GM23338 (cell line): ENCODE measurements around the gene CD276. TPM values are rescaled to one million over a fixed set of nuclear protein-coding genes. Genes with fewer than 3 reads are reported as not detected.

Source experiments
- ATAC-seq: fragments of 200-7000 bp; cut with Tn5 transposase; 3 replicates; pipeline ENCODE4 v1.9.1; 2020
- DNase-seq: peaks from one replicate; pipeline ENCODE4 v3.0.0-alpha.2; 2015; ENCODE audit warnings: low spot score
- H2AFZ ChIP-seq: fragments of 200-600 bp; sonication (generic); 2 replicates; pipeline ENCODE4 v1.8.0; 2016; ENCODE audit warnings: antibody characterized with exemption, mild to moderate bottlenecking, moderate library complexity
- H3F3A ChIP-seq: fragments of 200-600 bp; sonication (generic); replicated peaks from 2 replicates; pipeline ENCODE4 v1.8.0; 2017; ENCODE audit warnings: antibody characterized with exemption, mixed run types, low read depth
- H3K27ac ChIP-seq: fragments of 200-600 bp; sonication (generic); 2 replicates; pipeline ENCODE4 v1.6.1; 2016; ENCODE audit warnings: low read depth
- H3K27me3 ChIP-seq: fragments of 200-600 bp; sonication (generic); 2 replicates; pipeline ENCODE4 v1.8.0; 2016; ENCODE audit warnings: mild to moderate bottlenecking, mixed run types, moderate library complexity; ENCODE audit not compliant: insufficient read depth
- H3K36me3 ChIP-seq: fragments of 200-600 bp; sonication (generic); 2 replicates; pipeline ENCODE4 v1.8.0; 2016; ENCODE audit warnings: mild to moderate bottlenecking; ENCODE audit not compliant: insufficient read depth
- H3K4me1 ChIP-seq: fragments of 200-600 bp; sonication (generic); 2 replicates; pipeline ENCODE4 v1.8.0; 2016; ENCODE audit warnings: mild to moderate bottlenecking, moderate library complexity; ENCODE audit not compliant: insufficient read depth
- H3K4me2 ChIP-seq: fragments of 200-600 bp; sonication (generic); 2 replicates; pipeline ENCODE4 v1.7.1; 2017; ENCODE audit warnings: mixed run types
- H3K4me3 ChIP-seq: fragments of 200-600 bp; sonication (generic); 2 replicates; pipeline ENCODE4 v1.6.1; 2016; ENCODE audit warnings: mixed run types
- H3K79me2 ChIP-seq: fragments of 200-600 bp; sonication (generic); replicated peaks from 2 replicates; pipeline ENCODE4 v1.8.0; 2017; ENCODE audit warnings: mild to moderate bottlenecking; ENCODE audit not compliant: insufficient read depth
- H3K9me2 ChIP-seq: fragments of 200-600 bp; sonication (generic); 2 replicates; pipeline ENCODE4 v1.8.0; 2017; ENCODE audit not compliant: insufficient read depth
- H4K20me1 ChIP-seq: fragments of 200-600 bp; sonication (generic); replicated peaks from 2 replicates; pipeline ENCODE4 v1.8.0; 2017; ENCODE audit warnings: mild to moderate bottlenecking; ENCODE audit not compliant: insufficient read depth
- H3K27ac Mint-ChIP-seq: 2 replicates; pipeline ENCODE4 v1.8.0; 2020; ENCODE audit warnings: inconsistent platforms, mild to moderate bottlenecking, moderate library complexity, mixed read lengths
- H3K27me3 Mint-ChIP-seq: 3 replicates; pipeline ENCODE4 v1.8.0; 2022; ENCODE audit warnings: low read depth, mild to moderate bottlenecking, moderate library complexity, mixed read lengths, inconsistent platforms; ENCODE audit not compliant: insufficient read depth, poor library complexity
- H3K36me3 Mint-ChIP-seq: 3 replicates; pipeline ENCODE4 v1.8.0; 2021; ENCODE audit warnings: low read depth, mild to moderate bottlenecking, inconsistent platforms, moderate library complexity, mixed read lengths
- H3K4me1 Mint-ChIP-seq: 3 replicates; pipeline ENCODE4 v1.8.0; 2020; ENCODE audit warnings: mild to moderate bottlenecking, inconsistent platforms, mixed read lengths
- H3K4me3 Mint-ChIP-seq: 3 replicates; pipeline ENCODE4 v1.8.0; 2021; ENCODE audit warnings: moderate library complexity, mild to moderate bottlenecking, inconsistent platforms, mixed read lengths
- H3K9me3 Mint-ChIP-seq: 3 replicates; pipeline ENCODE4 v1.8.0; 2020; ENCODE audit warnings: moderate library complexity, mild to moderate bottlenecking, inconsistent platforms, mixed read lengths
- CREB1 ChIP-seq: fragments of 250-450 bp; sonication (Bioruptor Pico); IDR thresholded peaks from 2 replicates; pipeline ENCODE4 v1.5.0; 2020; ENCODE audit warnings: low read depth, mild to moderate bottlenecking, moderate library complexity
- CTCF ChIP-seq, 2 experiments: fragments of 200-600 bp in 1 of 2; sonication (generic) in 1 of 2; conservative IDR thresholded peaks; 2 replicates each; pipeline versions ENCODE4 v1.5.1 to v1.6.1; 2016 to 2017; ENCODE audit warnings: antibody characterized with exemption in 2 of 2, low read depth in 2 of 2, mild to moderate bottlenecking in 2 of 2, moderate library complexity in 1 of 2
- ETS1 ChIP-seq: IDR thresholded peaks from 2 replicates; pipeline ENCODE4 v1.6.1; 2016; ENCODE audit warnings: antibody characterized with exemption
- EZH2 ChIP-seq: fragments of 200-600 bp; sonication (generic); IDR thresholded peaks from one replicate; pipeline ENCODE4 v1.8.0; 2017; ENCODE audit warnings: antibody characterized with exemption, mild to moderate bottlenecking, low read depth; ENCODE audit not compliant: unreplicated experiment
- EZH2phosphoT487 ChIP-seq: fragments of 200-600 bp; sonication (generic); IDR thresholded peaks from one replicate; pipeline ENCODE4 v1.8.1; 2018; ENCODE audit warnings: antibody characterized with exemption; ENCODE audit not compliant: unreplicated experiment
- JUNB ChIP-seq: IDR thresholded peaks from one replicate; pipeline ENCODE4 v1.6.1; 2016; ENCODE audit warnings: antibody characterized with exemption; ENCODE audit not compliant: unreplicated experiment
- NANOG ChIP-seq: IDR thresholded peaks from 2 replicates; pipeline ENCODE4 v1.6.1; 2016; ENCODE audit warnings: antibody characterized with exemption, borderline replicate concordance
- POLR2AphosphoS5 ChIP-seq: IDR thresholded peaks from 2 replicates; pipeline ENCODE4 v1.6.1; 2016; ENCODE audit warnings: antibody characterized with exemption, low read depth
- REST ChIP-seq: IDR thresholded peaks from one replicate; pipeline ENCODE4 v1.6.1; 2018; ENCODE audit warnings: antibody characterized with exemption; ENCODE audit not compliant: unreplicated experiment
- STAT1 ChIP-seq: IDR thresholded peaks from one replicate; pipeline ENCODE4 v1.6.1; 2016; ENCODE audit warnings: antibody characterized with exemption; ENCODE audit not compliant: unreplicated experiment
- ZNF114 ChIP-seq: fragments of 250-450 bp; sonication (Bioruptor Pico); IDR thresholded peaks from 2 replicates; pipeline ENCODE4 v1.5.0; 2020; ENCODE audit warnings: mild to moderate bottlenecking, moderate library complexity
- ZNF331 ChIP-seq: fragments of 250-450 bp; sonication (Bioruptor Pico); IDR thresholded peaks from 2 replicates; pipeline ENCODE4 v1.5.0; 2020; ENCODE audit warnings: low read depth, mild to moderate bottlenecking, moderate library complexity
- ZNF462 ChIP-seq: fragments of 250-450 bp; sonication (Bioruptor Pico); IDR thresholded peaks from 2 replicates; pipeline ENCODE4 v1.5.0; 2020; ENCODE audit warnings: mild to moderate bottlenecking, moderate library complexity
- polyA plus RNA-seq: library from polyadenylated mRNA; unstranded; fragments of >200 nt; fragmentation: Nextera tagmentation; extraction: Ambion mirVana; gene quantifications from 2 replicates; pipeline ENCODE4 v1.2.1, GENCODE V29; 2016
- total RNA-seq: library from RNA; depleted of rRNA; stranded (reverse); fragments of >200 nt; shearing (Covaris generic); gene quantifications from 2 replicates; pipeline ENCODE4 v1.2.3, GENCODE V29; 2014

Gene CD276
- total and polyA plus RNA-seq, 2 experiments from 2014 or later = 60.9 to 158 TPM

DNA sequence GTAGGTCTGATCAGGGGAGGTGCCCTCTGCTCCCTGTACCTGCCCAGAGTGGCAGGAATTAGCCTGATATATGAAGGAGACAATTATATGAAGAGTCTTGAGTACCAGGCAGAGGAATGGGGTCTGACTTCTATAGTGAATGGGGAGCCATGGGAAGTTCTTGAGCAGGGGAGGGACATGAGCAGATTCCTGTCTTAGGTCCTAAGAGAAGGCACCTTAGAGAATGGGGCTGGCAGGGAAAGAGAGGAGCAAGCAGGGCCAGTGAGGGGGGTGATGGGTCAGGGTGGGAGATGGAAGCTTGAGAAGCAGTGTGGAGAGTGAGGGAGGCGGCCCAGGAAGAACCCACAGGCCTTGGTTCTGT is 12.4 kb downstream of the CD276 start:
- Mint-ChIP-seq H3K9me3 (no peaks in the 10 kb centered on the region), H3K27ac (peak overlapping the region; percentile 91), H3K4me3 (peak overlapping the region; percentile 2; the same call in 1 of the 3 replicates), H3K36me3 (peaks cover 17% of the 10 kb centered on the region), H3K4me1 (peaks cover 66% of the 10 kb centered on the region), H3K27me3 (peaks cover 10% of the 10 kb centered on the region)
- no peaks in the 10 kb centered on the region for H3K36me3 ChIP-seq
- no peak overlapping the region for H3K4me3 ChIP-seq
- H4K20me1 ChIP-seq = peaks cover 40% of the 10 kb centered on the region
- ATAC-seq (no peak), DNase-seq (no peak)
- H3K9me2 ChIP-seq = no peaks in the 10 kb centered on the region
- TF ChIP-seq STAT1 (no peak), ETS1 (no peak), NANOG (no peak), ZNF114 (CRISPR knock-in tag) (no peak), POLR2AphosphoS5 (no peak), CREB1 (no peak), ZNF462 (CRISPR knock-in tag) (no peak), EZH2 (no peak), JUNB (no peak), REST (no peak), EZH2phosphoT487 (no peak), CTCF (conservative IDR thresholded peaks at IDR 0.05; ENCODE audit: low read depth in 2 of 2) (no peak), ZNF331 (CRISPR knock-in tag) (no peak)
- H3F3A ChIP-seq = 0 out of 2 replicates have a peak, but pooled peaks cover 5% of the 10 kb centered on the region
- H3K79me2 ChIP-seq = peaks cover 90% of the 10 kb centered on the region
- H3K27me3 ChIP-seq = no peaks in the 10 kb centered on the region
- H2AFZ ChIP-seq = no peak overlapping the region
- peak overlapping the region; percentile 68 for H3K4me2 ChIP-seq
- peak overlapping the region; percentile 86; the same call in 1 of the 2 replicates for H3K27ac ChIP-seq
- peaks cover 41% of the 10 kb centered on the region for H3K4me1 ChIP-seq
